SK-N-SH (cell line): Measurements from ENCODE around the gene TNIP2.

ENCODE experiments used
- ELF1 ChIP-seq: IDR thresholded peaks from 2 replicates; pipeline ENCODE4 v1.4.0; 2012
- EP300 ChIP-seq, 2 experiments: IDR thresholded peaks; 2 replicates each; pipeline versions ENCODE4 v1.4.0 to v1.6.1; 2012; ENCODE audit warnings: borderline replicate concordance in 1 of 2, low read depth in 1 of 2, low read length in 1 of 2
- GABPA ChIP-seq: IDR thresholded peaks from 2 replicates; pipeline ENCODE4 v1.4.0; 2012; ENCODE audit warnings: low read depth, mild to moderate bottlenecking
- GATA2 ChIP-seq: sonication (generic); formaldehyde crosslinking; IDR thresholded peaks from 2 replicates; pipeline ENCODE4 v1.5.0; 2020; ENCODE audit warnings: mild to moderate bottlenecking, missing genetic modification reagents
- MXI1 ChIP-seq: IDR thresholded peaks from 2 replicates; pipeline ENCODE4 v1.6.1; 2012; ENCODE audit warnings: mild to moderate bottlenecking, low read depth, low read length, improper control_type of control experiment
- RAD21 ChIP-seq: IDR thresholded peaks from 2 replicates; pipeline ENCODE4 v1.6.1; 2012; ENCODE audit warnings: mild to moderate bottlenecking, low read length
- SIN3A ChIP-seq: IDR thresholded peaks from 2 replicates; pipeline ENCODE4 v1.6.1; 2012; ENCODE audit warnings: low read depth, mild to moderate bottlenecking, low read length, moderate library complexity, borderline replicate concordance
- TF ChIP-seq, protein P1 (sequence below): fragments of 200-600 bp; sonication (generic); IDR thresholded peaks from 2 replicates; pipeline ENCODE4 v1.6.1; 2017; ENCODE audit warnings: antibody characterized with exemption, mild to moderate bottlenecking, moderate library complexity

DNA sequence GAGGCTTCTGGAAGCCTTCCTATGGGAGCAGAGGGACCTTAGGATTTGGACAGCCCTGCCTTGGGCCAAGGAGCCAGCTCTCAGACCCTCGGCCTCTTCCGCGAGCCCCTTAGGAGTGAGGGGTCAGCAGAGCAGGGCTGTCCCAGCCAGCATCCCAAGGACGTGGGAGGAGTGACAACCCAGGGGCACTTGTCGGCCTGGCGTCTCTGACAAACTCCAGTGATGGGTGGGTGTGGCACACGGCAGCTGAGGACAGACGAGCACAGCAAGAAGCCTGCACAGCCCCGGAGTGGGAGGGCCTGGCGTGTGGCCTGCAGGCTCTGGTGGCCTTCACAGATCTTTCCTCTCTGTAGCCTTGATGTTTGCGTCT lies 11.6 kb upstream of the TNIP2 start:
- TF ChIP-seq, protein P1, sequence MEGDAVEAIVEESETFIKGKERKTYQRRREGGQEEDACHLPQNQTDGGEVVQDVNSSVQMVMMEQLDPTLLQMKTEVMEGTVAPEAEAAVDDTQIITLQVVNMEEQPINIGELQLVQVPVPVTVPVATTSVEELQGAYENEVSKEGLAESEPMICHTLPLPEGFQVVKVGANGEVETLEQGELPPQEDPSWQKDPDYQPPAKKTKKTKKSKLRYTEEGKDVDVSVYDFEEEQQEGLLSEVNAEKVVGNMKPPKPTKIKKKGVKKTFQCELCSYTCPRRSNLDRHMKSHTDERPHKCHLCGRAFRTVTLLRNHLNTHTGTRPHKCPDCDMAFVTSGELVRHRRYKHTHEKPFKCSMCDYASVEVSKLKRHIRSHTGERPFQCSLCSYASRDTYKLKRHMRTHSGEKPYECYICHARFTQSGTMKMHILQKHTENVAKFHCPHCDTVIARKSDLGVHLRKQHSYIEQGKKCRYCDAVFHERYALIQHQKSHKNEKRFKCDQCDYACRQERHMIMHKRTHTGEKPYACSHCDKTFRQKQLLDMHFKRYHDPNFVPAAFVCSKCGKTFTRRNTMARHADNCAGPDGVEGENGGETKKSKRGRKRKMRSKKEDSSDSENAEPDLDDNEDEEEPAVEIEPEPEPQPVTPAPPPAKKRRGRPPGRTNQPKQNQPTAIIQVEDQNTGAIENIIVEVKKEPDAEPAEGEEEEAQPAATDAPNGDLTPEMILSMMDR, result no peak
- TF ChIP-seq GABPA (no peak), RAD21 (no peak), EP300 (IDR thresholded peaks at IDR 0.05; ENCODE audit: borderline replicate concordance in 1 of 2, low read depth in 1 of 2, low read length in 1 of 2) (0 out of 4 replicates have a peak, but pooled peaks of 1 of the 2 experiments have one; percentile 32), GATA2 (CRISPR knock-in tag) (no peak), SIN3A (no peak), ELF1 (no peak), MXI1 (no peak)
